GM23248 (cell line): ENCODE measurements around the gene ENTHD1. TPM values are rescaled to one million over a fixed set of nuclear protein-coding genes. Genes with fewer than 3 reads are reported as not detected.

Experiments
- DNase-seq: peaks from one replicate; pipeline ENCODE4 v3.0.0-alpha.2; 2015
- H2AFZ ChIP-seq: fragments of 200-600 bp; sonication (generic); 2 replicates; pipeline ENCODE4 v1.6.1; 2016; ENCODE audit warnings: antibody characterized with exemption
- H3F3A ChIP-seq: fragments of 200-600 bp; sonication (generic); 2 replicates; pipeline ENCODE4 v1.6.1; 2016; ENCODE audit warnings: mild to moderate bottlenecking, antibody characterized with exemption, mixed run types; ENCODE audit not compliant: insufficient read depth
- H3K27ac ChIP-seq: fragments of 200-600 bp; sonication (generic); 2 replicates; pipeline ENCODE4 v1.5.1; 2016; ENCODE audit warnings: mild to moderate bottlenecking
- H3K27me3 ChIP-seq: fragments of 200-600 bp; sonication (generic); replicated peaks from 2 replicates; pipeline ENCODE4 v1.6.1; 2016; ENCODE audit warnings: mild to moderate bottlenecking; ENCODE audit not compliant: insufficient read depth
- H3K36me3 ChIP-seq: fragments of 200-600 bp; sonication (generic); 2 replicates; pipeline ENCODE4 v1.6.1; 2016; ENCODE audit warnings: low read depth, mild to moderate bottlenecking
- H3K4me1 ChIP-seq: fragments of 200-600 bp; sonication (generic); 2 replicates; pipeline ENCODE4 v1.6.1; 2016; ENCODE audit warnings: mild to moderate bottlenecking; ENCODE audit not compliant: insufficient read depth
- H3K4me2 ChIP-seq: fragments of 200-600 bp; sonication (generic); one replicate; pipeline ENCODE4 v1.6.1; 2016; ENCODE audit warnings: mild to moderate bottlenecking; ENCODE audit not compliant: unreplicated experiment
- H3K4me3 ChIP-seq: fragments of 200-600 bp; sonication (generic); 2 replicates; pipeline ENCODE4 v1.5.1; 2016; ENCODE audit warnings: mild to moderate bottlenecking
- H3K79me2 ChIP-seq: fragments of 200-600 bp; sonication (generic); 2 replicates; pipeline ENCODE4 v1.6.1; 2016; ENCODE audit warnings: mild to moderate bottlenecking; ENCODE audit not compliant: insufficient read depth
- H3K9ac ChIP-seq: fragments of 200-600 bp; sonication (generic); 2 replicates; pipeline ENCODE4 v1.6.1; 2016; ENCODE audit warnings: mild to moderate bottlenecking
- H3K9me2 ChIP-seq: fragments of 200-600 bp; sonication (generic); 2 replicates; pipeline ENCODE4 v1.6.1; 2016; ENCODE audit warnings: mixed run types, mild to moderate bottlenecking, moderate library complexity; ENCODE audit not compliant: insufficient read depth
- H3K9me3 ChIP-seq: fragments of 200-600 bp; sonication (generic); one replicate; pipeline ENCODE4 v1.6.1; 2017; ENCODE audit warnings: low read depth
- H4K20me1 ChIP-seq: fragments of 200-600 bp; sonication (generic); 2 replicates; pipeline ENCODE4 v1.6.0; 2016; ENCODE audit not compliant: insufficient read depth
- EZH2 ChIP-seq: fragments of 200-600 bp; sonication (generic); IDR thresholded peaks from 2 replicates; pipeline ENCODE4 v1.6.1; 2018; ENCODE audit warnings: antibody characterized with exemption, mild to moderate bottlenecking; ENCODE audit not compliant: insufficient read depth, poor library complexity, severe bottlenecking
- EZH2phosphoT487 ChIP-seq: fragments of 200-600 bp; sonication (generic); IDR thresholded peaks from 2 replicates; pipeline ENCODE4 v1.6.1; 2018; ENCODE audit warnings: antibody characterized with exemption, moderate library complexity, mild to moderate bottlenecking, low read depth; ENCODE audit not compliant: insufficient read depth
- WGBS, 2 experiments: methylation state at CpG; one replicate each; pipeline ENCODE4 v1.1.6; 2015 to 2017; ENCODE audit warnings: low lambda C conversion rate in 2 of 2, low coverage in 1 of 2; ENCODE audit errors: missing lambda C conversion rate in 2 of 2; 5-methylcytosine and 5-hydroxymethylcytosine counted together
- in situ Hi-C: fragments of 300-500 bp; cut with MboI; formaldehyde crosslinking; loops from 2 replicates; pipeline ENCODE4 v1.15.0; 2020
- polyA plus RNA-seq: library from polyadenylated mRNA; unstranded; fragments of >200 nt; fragmentation: Nextera tagmentation; extraction: Ambion mirVana; gene quantifications from 2 replicates; pipeline ENCODE4 v1.2.1, GENCODE V29; 2016
- total RNA-seq: library from RNA; depleted of rRNA; stranded (reverse); fragments of >200 nt; shearing (Covaris generic); gene quantifications from 2 replicates; pipeline ENCODE4 v1.2.3, GENCODE V29; 2014

Gene ENTHD1
- total and polyA plus RNA-seq, 2 experiments from 2014 or later, result not detected

GRCh38 chr22:39703928-39704639 is 189.5 kb downstream of the ENTHD1 start:
- no peaks in the 10 kb centered on the region for H3K4me1 ChIP-seq
- H3K9me3 ChIP-seq, result no peaks in the 10 kb centered on the region
- peaks cover 27% of the 10 kb centered on the region for H3K27me3 ChIP-seq
- 22 to 23% methylated on average over 14 to 17 of the region's 17 CpGs for WGBS, 2 experiments
- H4K20me1 ChIP-seq, result no peaks in the 10 kb centered on the region
- in situ Hi-C loops, result no loop called here
- H3K9ac ChIP-seq, result no peak overlapping the region
- no peaks in the 10 kb centered on the region for H3F3A ChIP-seq
- H3K36me3 ChIP-seq, result no peaks in the 10 kb centered on the region
- H3K9me2 ChIP-seq, result no peaks in the 10 kb centered on the region
- no peaks in the 10 kb centered on the region for H3K79me2 ChIP-seq
- DNase-seq, result peak; percentile 63
- no peak overlapping the region for H3K4me2 ChIP-seq
- no peak overlapping the region for H3K27ac ChIP-seq
- H3K4me3 ChIP-seq, result no peak overlapping the region
- TF ChIP-seq EZH2phosphoT487 (no peak), EZH2 (no peak)
- H2AFZ ChIP-seq, result no peak overlapping the region

- in situ Hi-C loops, result no loop called here
- 34 to 47% methylated on average over 7 to 8 of the region's 8 CpGs for WGBS, 2 experiments
- Histone ChIP-seq H3K27ac (no peak overlapping the region), H3K4me1 (no peaks in the 10 kb centered on the region), H2AFZ (no peak overlapping the region), H3K9me2 (no peaks in the 10 kb centered on the region), H4K20me1 (no peaks in the 10 kb centered on the region), H3K4me2 (no peak overlapping the region), H3K9me3 (no peaks in the 10 kb centered on the region), H3K79me2 (no peaks in the 10 kb centered on the region), H3F3A (no peaks in the 10 kb centered on the region), H3K27me3 (peaks cover 21% of the 10 kb centered on the region), H3K9ac (no peak overlapping the region), H3K36me3 (no peaks in the 10 kb centered on the region), H3K4me3 (no peak overlapping the region)
- no peak for TF ChIP-seq EZH2
- no peak for TF ChIP-seq EZH2phosphoT487
- DNase-seq, result no peak
These were observed 190.5 kb downstream of the ENTHD1 start for GRCh38 chr22:39703091-39703490.

- no peaks in the 10 kb centered on the region for H3K9me2 ChIP-seq
- H3K4me3 ChIP-seq, result no peak overlapping the region
- H3K9ac ChIP-seq, result no peak overlapping the region
- no peaks in the 10 kb centered on the region for H3K36me3 ChIP-seq
- no peak overlapping the region for H2AFZ ChIP-seq
- H3K9me3 ChIP-seq, result no peaks in the 10 kb centered on the region
- no peak overlapping the region for H3K27ac ChIP-seq
- H4K20me1 ChIP-seq, result no peaks in the 10 kb centered on the region
- H3K4me2 ChIP-seq, result no peak overlapping the region
- H3F3A ChIP-seq, result no peaks in the 10 kb centered on the region
- no peaks in the 10 kb centered on the region for H3K79me2 ChIP-seq
- TF ChIP-seq EZH2phosphoT487 (no peak), EZH2 (no peak)
- DNase-seq, result no peak
- WGBS, 2 experiments, result 21 to 29% methylated on average over 7 of the region's 7 CpGs
- H3K27me3 ChIP-seq, result peaks cover 41% of the 10 kb centered on the region
- no peaks in the 10 kb centered on the region for H3K4me1 ChIP-seq
- in situ Hi-C loops, result no loop called here
These were observed 193.0 kb downstream of the ENTHD1 start for GRCh38 chr22:39700565-39700964.

- 51 to 56% methylated on average over 17 to 19 of the region's 19 CpGs for WGBS, 2 experiments
- Histone ChIP-seq H3K9ac (no peak overlapping the region), H3K79me2 (no peaks in the 10 kb centered on the region)
These were observed 193.8 kb downstream of the ENTHD1 start for GRCh38 chr22:39699631-39700360.

More at GRCh38 chr22:39699631-39700360, 193.8 kb downstream of the ENTHD1 start:
- no peak overlapping the region for H3K27ac ChIP-seq
- DNase-seq, result no peak
- peaks cover 42% of the 10 kb centered on the region for H3K27me3 ChIP-seq
- no peaks in the 10 kb centered on the region for H4K20me1 ChIP-seq
- H3K9me2 ChIP-seq, result no peaks in the 10 kb centered on the region
- H3F3A ChIP-seq, result no peaks in the 10 kb centered on the region
- TF ChIP-seq EZH2 (no peak), EZH2phosphoT487 (no peak)
- no peaks in the 10 kb centered on the region for H3K4me1 ChIP-seq
- H3K4me3 ChIP-seq, result no peak overlapping the region
- no peaks in the 10 kb centered on the region for H3K9me3 ChIP-seq
- in situ Hi-C loops, result no loop called here
- no peak overlapping the region for H3K4me2 ChIP-seq
- no peak overlapping the region for H2AFZ ChIP-seq
- H3K36me3 ChIP-seq, result no peaks in the 10 kb centered on the region
